GM18498 (cell line): Measurements from ENCODE around the gene RPL10.
A peak's percentile ranks its signal among the peaks of the same experiment; 100 is the strongest.

ENCODE experiments used
- ATAC-seq: cut with Tn5 transposase; IDR thresholded peaks from one replicate; pipeline ENCODE4 v1.9.1; 2021; ENCODE audit warnings: mild to moderate bottlenecking, moderate library complexity; ENCODE audit not compliant: unreplicated experiment

RPL10 gene

DNA sequence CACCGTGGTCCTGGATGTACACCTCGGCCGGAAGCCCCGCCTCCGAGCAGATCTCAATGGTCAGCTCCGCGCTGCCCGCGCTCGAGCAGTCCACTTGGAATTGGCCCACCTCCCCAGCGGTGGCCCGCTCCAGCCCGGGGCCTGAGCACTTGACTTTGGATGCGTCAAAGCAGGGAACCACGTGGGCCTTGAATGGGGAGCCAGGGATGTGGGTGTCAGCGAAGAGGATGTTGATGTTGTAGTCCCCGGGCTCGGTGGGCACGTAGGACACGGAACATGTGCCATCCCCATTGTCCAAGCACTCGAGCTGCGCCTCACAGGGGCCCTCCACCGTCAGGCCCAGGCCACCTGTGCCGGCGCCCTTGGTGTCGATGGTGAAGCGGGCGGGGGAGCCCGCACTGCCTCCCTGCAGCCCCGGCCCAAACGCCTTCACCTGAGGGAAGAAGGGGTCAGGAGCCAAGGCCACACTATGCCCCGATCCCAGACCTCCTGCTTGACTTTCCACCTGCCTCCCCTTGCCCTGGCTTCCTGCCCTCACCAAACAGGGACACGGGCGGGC lies 37.9 kb upstream of the RPL10 start:
- no peak for ATAC-seq

- ATAC-seq: no peak
Measured at GRCh38 chrX:154362085-154362742, 36.0 kb upstream of the RPL10 start.

DNA sequence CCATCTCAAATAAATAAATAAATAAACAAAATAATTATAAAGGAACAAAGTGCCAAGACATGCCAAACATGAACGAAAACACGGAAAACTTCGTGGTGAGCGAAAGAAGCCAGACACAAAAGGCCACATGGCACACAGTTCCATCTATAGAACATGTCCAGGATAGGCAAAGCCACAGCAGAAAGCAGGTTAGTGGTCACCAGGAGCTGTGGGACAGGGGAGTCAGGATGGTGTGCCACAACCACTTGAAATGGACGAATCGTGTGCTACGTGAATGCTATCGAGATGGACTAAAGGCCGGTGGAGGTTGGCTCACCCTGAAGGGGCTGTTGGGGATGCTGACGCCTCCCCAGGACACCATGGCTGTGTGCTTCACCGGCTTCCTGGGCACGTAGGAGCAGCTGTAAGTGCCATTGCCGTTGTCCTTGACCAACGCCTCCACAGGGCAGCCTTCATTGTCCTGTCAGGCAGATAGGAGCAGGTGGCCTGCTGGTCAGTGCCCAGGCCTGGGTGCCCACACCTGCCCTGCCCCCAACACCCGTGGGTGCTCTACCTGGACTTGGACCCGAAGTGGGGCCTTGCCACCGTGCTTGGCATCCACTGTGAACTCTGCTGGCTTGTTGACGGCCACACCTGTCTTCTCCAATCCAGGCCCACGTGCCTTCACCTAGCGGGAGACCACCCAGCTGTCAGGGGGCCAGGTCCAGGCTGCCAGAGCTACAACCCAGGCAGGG lies 34.3 kb upstream of the RPL10 start:
- ATAC-seq: no peak

DNA sequence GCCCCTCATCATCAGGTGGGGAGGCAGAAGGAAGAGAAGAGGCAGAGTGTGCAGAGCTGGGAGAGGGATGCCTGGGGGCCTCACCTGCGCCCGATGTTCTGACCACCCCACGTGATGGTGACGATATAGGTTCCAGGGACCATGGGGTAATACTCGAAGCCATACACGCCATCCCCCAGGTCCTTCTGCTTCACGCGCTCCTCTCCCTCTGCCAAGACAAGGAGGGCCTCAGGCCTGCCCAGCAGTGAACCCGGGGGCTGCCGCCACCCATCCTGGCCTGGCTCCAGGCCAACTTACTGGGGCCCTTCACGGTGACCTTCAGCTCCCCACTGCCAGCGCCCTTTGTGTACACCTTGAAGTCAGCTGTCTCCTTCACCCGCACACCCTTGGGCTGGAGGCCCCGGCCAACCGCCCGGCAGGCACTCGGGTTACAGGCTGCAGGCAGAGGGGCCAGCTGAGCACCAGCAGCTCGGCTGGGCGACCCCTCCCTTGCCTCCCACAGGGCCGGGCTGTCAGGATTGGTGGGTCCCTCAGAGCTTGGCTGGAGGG lies 33.1 kb upstream of the RPL10 start:
- no peak for ATAC-seq

DNA sequence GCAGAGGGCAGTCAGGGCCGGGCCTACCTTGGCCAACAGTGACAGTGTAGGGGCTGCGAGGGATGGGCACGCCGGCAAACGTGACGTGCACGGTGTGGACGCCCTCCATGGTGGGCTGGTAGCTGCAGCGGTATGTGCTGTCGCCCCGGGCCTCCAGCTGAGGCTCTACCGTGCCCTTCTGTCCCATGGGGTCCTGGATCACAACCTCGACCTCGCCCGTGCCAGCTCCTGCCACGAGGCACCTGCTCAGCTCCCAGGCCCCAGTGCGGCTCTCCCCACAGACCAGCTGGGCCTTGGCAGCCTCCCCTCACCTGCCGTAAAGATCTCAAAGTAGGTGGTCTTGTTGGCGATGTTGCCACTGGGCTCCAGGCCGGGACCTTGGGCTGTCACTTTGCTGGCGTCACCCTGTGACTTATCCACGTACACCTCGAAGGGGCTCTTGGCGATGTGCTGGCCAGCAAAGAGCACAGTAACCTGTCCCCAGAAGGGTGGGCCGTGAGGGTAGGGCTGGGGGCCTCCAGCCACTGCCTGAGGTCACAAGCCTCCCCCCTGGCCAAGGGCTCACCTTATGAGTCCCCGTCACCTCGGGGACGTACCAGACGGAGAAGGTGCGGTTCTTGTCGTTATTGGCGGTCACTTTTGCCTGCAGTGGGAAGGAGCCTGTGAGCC lies 32.0 kb upstream of the RPL10 start:
- ATAC-seq: no peak

- ATAC-seq: no peak
Measured at GRCh38 chrX:154366666-154367055, 31.5 kb upstream of the RPL10 start.

DNA sequence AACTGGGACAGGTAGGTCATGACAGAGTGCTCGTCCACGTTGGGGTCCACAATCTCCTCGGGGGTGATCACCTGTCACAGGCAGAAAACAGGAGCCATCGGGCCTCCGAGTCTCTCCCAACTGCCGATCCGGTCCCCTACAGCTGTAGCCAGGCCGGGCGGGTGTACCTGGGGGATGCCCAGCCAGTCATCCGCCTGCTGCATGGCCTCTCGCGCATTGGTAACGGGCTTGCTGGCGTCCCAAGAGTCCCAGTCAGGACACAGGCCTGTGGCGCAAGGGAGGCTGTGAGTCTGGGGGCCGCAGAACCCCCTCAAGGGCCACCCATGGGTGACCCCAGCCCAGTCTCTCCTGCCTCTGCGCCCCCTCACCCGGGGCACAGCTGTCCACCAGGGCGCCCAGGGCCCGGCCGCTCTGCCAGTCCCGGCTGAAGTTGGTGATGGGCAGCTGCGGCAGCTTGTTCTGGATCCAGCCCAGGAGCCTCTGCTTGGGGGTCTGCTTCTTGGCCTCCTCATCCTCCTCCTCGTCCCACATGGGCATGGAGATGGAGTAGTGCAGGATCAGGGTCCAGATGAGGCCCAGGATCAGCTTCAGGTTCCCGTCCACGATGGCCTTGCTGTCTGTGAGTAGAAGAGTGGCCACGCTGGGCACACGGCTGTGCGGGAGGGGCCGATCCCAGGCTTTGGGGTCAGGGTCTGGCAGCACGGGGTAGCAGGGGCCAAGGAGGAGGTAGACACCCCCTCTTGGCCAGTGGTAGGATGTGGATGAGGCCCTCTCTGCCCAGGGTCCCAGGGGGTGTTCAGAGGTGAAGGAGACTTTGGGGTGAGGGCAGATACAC lies 30.5 kb upstream of the RPL10 start:
- no peak for ATAC-seq

- ATAC-seq: peak; percentile 42
Measured at GRCh38 chrX:154368630-154369448, 29.3 kb upstream of the RPL10 start.

DNA sequence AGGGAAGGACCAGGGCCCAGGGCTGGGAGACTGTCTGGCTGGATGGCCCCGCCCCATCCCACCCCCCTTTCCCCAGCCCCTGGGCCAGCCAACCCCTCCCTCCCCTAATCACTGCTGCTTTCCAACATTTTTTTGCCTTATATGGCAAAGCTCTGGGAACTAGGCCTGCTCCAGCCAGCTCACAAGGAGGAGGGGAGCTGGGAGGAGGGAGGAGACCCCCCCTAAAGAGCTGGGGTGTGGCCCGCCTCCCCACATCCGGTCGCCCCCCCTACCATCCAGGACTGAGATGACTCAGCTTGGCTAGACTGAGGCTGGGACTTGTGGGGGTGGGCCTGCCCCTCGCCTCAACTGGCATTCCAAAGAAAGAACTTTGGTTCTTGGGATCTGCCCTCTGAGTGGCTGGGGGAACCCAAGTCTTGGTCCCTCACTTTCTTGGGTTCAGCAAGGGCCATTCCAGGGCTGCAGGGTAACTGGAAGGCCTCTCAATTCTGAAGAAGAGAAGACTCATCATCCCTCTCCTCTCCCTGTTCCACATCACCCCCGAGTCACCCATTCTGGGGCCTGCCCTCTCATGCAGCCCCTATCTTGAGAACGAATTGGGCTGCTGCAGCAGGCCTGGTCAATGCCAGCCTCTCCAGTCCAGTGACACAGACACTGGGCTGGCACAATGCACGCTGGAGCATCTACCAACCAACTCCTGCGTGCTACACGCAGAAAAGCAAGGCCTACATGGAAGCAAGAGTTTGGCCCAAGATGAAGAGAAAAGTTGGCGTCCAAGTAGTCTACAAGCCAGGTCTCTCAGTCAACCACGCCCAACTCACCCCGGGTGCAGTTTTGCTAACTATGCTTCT lies 28.5 kb upstream of the RPL10 start:
- no peak for ATAC-seq

- no peak for ATAC-seq
Measured at GRCh38 chrX:154370300-154371016, 27.7 kb upstream of the RPL10 start.

GRCh38 chrX:154371017-154371788 lies 27.0 kb upstream of the RPL10 start:
- peak; percentile 68 for ATAC-seq

DNA sequence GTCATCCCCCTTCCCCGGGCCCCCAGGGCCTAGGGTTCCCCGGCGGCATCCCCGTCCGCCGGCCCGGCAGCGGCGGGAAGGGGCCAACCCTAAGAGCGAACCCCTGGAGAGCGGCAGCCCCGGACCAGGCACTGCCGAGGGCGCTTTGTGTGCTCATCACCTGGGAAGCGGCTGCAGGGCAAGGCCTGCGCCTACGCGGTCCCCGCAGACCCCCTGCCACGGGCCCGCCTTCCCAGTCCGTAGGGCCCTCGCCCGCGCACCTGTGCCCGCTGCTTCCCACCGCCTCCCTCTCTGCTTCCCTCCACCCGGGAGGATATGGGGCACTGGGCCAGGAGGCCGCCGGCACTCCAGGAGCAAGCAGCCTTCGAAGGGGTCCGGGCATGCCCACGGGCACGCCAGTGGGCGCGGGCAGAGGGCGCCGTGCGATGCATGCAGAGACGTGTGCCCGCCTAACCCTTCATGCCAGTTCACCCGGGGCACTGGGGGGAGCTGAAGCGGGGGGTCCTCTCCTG lies 26.3 kb upstream of the RPL10 start:
- no peak for ATAC-seq

- no peak for ATAC-seq
Measured at GRCh38 chrX:154372612-154373022, 25.6 kb upstream of the RPL10 start.

DNA sequence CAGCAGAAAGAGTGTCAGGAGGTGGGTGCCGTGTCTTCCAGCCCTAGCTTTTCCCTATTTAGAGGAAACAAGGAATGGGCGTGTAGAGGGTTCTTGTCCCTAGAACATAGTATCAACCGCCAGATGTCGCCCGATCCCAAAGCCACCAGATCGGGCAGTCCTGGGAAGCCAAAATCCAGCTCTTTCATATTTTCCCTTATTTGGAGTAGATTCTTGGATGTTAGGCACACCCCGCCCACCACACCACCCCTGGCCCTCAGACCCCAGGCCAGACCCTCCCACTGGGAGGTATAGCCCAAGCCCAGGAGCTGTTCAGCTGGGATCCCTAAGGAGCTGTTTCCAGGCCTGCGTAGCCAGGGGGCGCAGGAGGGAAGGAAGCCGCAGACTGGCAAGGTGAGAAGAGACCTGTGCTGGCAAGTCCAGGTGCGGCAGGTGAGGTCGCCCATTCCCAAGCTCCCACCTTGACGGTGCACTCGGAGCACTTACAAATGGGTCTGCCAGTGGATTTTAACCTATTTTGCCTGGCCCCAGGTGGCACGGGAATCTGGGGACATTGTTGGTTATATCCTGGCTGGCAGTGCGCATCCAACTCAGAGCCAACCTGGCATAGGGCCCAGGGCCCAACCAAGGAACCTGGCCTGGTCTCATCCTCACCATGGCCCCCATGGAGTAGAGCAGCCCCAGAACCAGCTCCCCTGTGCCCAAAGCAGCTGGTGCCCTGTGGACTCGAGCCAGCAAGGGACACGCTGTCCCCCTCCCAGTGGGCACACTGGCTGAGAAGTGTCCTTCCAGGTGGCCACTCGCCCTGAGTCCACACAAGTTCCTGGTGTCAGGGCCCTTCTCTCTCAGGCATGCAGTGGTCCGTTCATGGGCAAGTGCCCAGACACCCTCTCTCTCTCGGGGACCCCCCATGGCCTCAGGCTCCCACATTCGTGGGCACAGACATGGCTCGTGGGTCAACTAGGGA lies 24.6 kb upstream of the RPL10 start:
- ATAC-seq: no peak

DNA sequence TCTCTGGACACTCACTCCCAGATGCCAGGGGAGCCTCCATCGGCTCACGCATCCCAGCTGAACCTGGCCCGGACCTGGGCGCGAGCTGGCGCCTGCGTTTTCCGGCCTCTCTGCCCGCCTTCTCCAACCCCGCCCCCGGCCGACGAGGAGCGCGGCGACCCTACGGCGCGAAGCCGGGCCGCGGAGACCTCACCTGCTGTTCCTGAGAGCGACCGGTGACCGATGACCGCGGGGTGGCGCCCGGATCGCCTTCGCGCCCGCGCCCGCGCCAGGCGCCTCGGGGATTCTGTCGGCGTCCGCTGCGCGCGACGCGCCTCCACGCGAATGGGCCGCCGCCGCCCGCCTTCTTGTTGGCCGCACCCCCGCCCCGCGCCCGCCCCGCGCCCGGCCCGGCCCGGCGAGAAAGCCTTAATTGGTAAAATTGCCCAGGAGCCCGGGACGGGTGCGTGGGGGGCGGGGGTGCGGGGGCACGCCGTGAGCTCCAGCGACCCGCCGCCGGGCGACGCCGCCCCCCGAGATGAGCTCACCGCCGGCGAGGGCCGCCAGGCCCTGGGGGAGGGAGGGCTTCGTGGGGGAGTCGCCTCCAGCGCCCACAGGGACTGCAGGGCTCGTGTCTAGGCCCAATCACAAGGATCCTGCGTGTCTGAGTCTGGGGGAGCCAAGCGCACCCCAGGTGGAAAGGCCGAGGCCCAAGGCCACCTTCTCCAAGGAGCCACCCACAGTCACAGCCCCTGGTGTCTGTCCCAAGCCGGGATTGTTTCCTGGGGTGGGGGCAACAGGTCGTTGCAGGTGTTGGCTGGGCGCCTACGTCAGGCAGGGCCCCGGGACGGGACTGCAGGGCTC lies 23.6 kb upstream of the RPL10 start, which contains the start of gene FLNA:
Gene FLNA (minus strand): TSS at position 322 of the 843 bp plus-strand sequence. CDS start 3,389 bp downstream, outside the sequence.
- no peak for ATAC-seq
